Mesothelial cell of epicardium (in vitro differentiated cells): ENCODE data around the gene JCAD. TPM values are rescaled to one million over a fixed set of nuclear protein-coding genes. Genes with fewer than 3 reads are reported as not detected.
"Not testable (repeated sequence)": the region's sequence is repeated elsewhere in the genome, so short reads cannot be mapped to it uniquely, and the experiment has no call there.

ENCODE experiments used
- DNase-seq, 2 experiments: peaks; one replicate each; pipeline ENCODE4 v3.0.0; 2021; ENCODE audit warnings: low spot score in 2 of 2; ENCODE audit not compliant: unreplicated experiment in 2 of 2
- H3K27ac Mint-ChIP-seq: 2 replicates; pipeline ENCODE4 v1.8.0; 2021; ENCODE audit warnings: mixed read lengths
- H3K27me3 Mint-ChIP-seq: 2 replicates; pipeline ENCODE4 v1.8.0; 2021; ENCODE audit warnings: low read depth, mixed read lengths
- H3K36me3 Mint-ChIP-seq: 2 replicates; pipeline ENCODE4 v1.8.0; 2021; ENCODE audit warnings: mixed read lengths
- H3K4me1 Mint-ChIP-seq: 2 replicates; pipeline ENCODE4 v1.8.0; 2021; ENCODE audit warnings: mixed read lengths
- H3K4me3 Mint-ChIP-seq: 2 replicates; pipeline ENCODE4 v1.8.0; 2021; ENCODE audit warnings: mild to moderate bottlenecking, moderate library complexity, mixed read lengths
- H3K9me3 Mint-ChIP-seq: 2 replicates; pipeline ENCODE4 v1.8.0; 2021; ENCODE audit warnings: mixed read lengths
- CTCF ChIP-seq: fragments of 200-600 bp; sonication (generic); IDR thresholded peaks from one replicate; pipeline ENCODE4 v1.5.0; 2021; ENCODE audit warnings: antibody characterized with exemption; ENCODE audit not compliant: unreplicated experiment
- total RNA-seq: library from RNA; stranded (reverse); gene quantifications from 3 replicates; pipeline ENCODE4 v1.2.1, GENCODE V29; 2021

The JCAD gene
- total RNA-seq, 1 donor from 2014 or later = 21.5 TPM

- H3K27ac Mint-ChIP-seq = no peak overlapping the region
- no peak for TF ChIP-seq CTCF
- no peak overlapping the region for H3K4me3 Mint-ChIP-seq
- H3K27me3 Mint-ChIP-seq = no peaks in the 10 kb centered on the region
- no peak for DNase-seq
- H3K4me1 Mint-ChIP-seq = peaks cover 45% of the 10 kb centered on the region
- no peaks in the 10 kb centered on the region for H3K36me3 Mint-ChIP-seq
- peaks cover 6% of the 10 kb centered on the region for H3K9me3 Mint-ChIP-seq
These were observed 68.0 kb downstream of the JCAD start for GRCh38 chr10:29991382-29991781.

GRCh38 chr10:29987471-29987870, 71.9 kb downstream of the JCAD start:
- peak overlapping the region; percentile 77 for H3K27ac Mint-ChIP-seq
- no peak for TF ChIP-seq CTCF
- no peaks in the 10 kb centered on the region for H3K27me3 Mint-ChIP-seq
- peaks cover 3% of the 10 kb centered on the region for H3K36me3 Mint-ChIP-seq
- peaks cover 13% of the 10 kb centered on the region for H3K4me1 Mint-ChIP-seq
- peaks cover 21% of the 10 kb centered on the region for H3K9me3 Mint-ChIP-seq
- DNase-seq = no peak
- H3K4me3 Mint-ChIP-seq = no peak overlapping the region

GRCh38 chr10:29982997-29983648, 76.3 kb downstream of the JCAD start:
- Mint-ChIP-seq H3K4me3 (no peak overlapping the region), H3K9me3 (peaks cover 24% of the 10 kb centered on the region)
- DNase-seq = no peak

GRCh38 chr10:29981510-29981909, 77.9 kb downstream of the JCAD start:
- peaks cover 15% of the 10 kb centered on the region for H3K4me1 Mint-ChIP-seq
- TF ChIP-seq CTCF = no peak
- no peak for DNase-seq
- no peaks in the 10 kb centered on the region for H3K27me3 Mint-ChIP-seq
- H3K4me3 Mint-ChIP-seq = no peak overlapping the region
- H3K36me3 Mint-ChIP-seq = peaks cover 8% of the 10 kb centered on the region
- H3K27ac Mint-ChIP-seq = no peak overlapping the region
- H3K9me3 Mint-ChIP-seq = peaks cover 18% of the 10 kb centered on the region

More at GRCh38 chr10:29982997-29983648, 76.3 kb downstream of the JCAD start:
- Mint-ChIP-seq H3K4me1 (peaks cover 21% of the 10 kb centered on the region), H3K27ac (no peak overlapping the region), H3K36me3 (peaks cover 8% of the 10 kb centered on the region), H3K27me3 (no peaks in the 10 kb centered on the region)
- no peak for TF ChIP-seq CTCF

GRCh38 chr10:29980084-29980483, 79.3 kb downstream of the JCAD start:
- DNase-seq = no peak
- no peaks in the 10 kb centered on the region for H3K27me3 Mint-ChIP-seq
- H3K4me1 Mint-ChIP-seq = peaks cover 15% of the 10 kb centered on the region
- H3K27ac Mint-ChIP-seq = peak overlapping the region; percentile 33
- peaks cover 5% of the 10 kb centered on the region for H3K36me3 Mint-ChIP-seq
- no peak overlapping the region for H3K4me3 Mint-ChIP-seq
- H3K9me3 Mint-ChIP-seq = peaks cover 14% of the 10 kb centered on the region
- no peak for TF ChIP-seq CTCF

GRCh38 chr10:29979421-29979779, 80.0 kb downstream of the JCAD start:
- H3K27ac Mint-ChIP-seq = not testable (repeated sequence)

More at GRCh38 chr10:29979421-29979779, 80.0 kb downstream of the JCAD start:
- H3K36me3 Mint-ChIP-seq = peaks cover 11% of the 10 kb centered on the region
- H3K9me3 Mint-ChIP-seq = peaks cover 19% of the 10 kb centered on the region
- H3K27me3 Mint-ChIP-seq, DNase-seq, H3K4me3 Mint-ChIP-seq: not testable (repeated sequence)
- peaks cover 15% of the 10 kb centered on the region for H3K4me1 Mint-ChIP-seq
